ENCODE measurements around the gene TPSAB1.
"Not testable (repeated sequence)": the region's sequence is repeated elsewhere in the genome, so short reads cannot be mapped to it uniquely, and the experiment has no call there.

Gene TPSAB1

DNA sequence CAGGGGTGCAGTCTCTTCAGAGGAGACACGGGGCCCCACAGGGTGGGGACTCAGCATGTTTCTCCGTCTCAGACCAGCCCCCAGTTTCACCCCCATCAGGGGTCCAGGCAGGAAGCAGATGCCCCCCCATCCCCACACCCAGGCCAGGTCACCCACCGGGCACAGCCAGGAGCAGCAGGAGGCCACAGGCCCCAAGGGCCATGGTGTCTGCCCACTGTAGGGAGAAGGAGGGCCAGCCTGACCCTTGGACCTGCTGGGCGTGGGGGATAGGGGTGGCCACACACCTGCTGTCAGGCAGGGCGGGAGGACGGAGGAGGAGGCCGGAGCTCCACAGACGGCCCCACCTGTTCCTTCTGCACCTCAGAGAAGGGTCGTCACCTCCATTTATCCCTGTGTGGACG, 15.5 kb upstream of the TPSAB1 start, which contains the start of gene TPSG1:
TPSG1 (minus strand) TSS at position 218 of the 401 bp plus-strand sequence; CDS start at position 202, 16 bp downstream.
- DNase-seq, result no peak

DNA sequence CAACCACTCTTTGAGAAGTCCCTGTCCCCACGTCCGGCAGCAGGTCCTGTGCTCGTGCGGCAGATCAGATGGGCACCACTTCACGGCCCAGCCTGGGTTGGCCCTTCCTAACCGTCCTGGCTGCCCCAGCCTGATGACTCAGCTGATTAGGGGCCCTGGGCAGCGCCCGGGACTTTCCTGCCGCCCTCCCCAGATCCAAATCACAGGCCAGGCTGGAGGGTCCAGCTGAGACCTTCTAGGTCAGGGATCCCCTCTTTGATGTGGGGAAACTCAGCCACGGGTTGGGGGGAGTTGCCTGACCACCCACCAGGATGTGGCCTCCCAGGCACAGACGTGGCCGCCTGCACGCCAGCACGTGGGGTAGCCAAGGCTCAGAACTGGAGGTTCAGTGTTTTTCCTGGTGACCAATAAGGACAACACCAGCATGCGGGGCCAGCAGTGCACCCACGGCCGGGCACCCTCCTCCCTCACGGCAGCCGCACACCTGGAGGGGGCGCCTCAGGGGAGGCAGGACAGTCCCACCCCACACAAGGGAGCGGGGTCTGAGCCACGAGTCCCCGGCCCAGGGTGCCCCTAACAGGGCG, 14.7 kb upstream of the TPSAB1 start:
- DNase-seq, result not testable (repeated sequence)

DNA sequence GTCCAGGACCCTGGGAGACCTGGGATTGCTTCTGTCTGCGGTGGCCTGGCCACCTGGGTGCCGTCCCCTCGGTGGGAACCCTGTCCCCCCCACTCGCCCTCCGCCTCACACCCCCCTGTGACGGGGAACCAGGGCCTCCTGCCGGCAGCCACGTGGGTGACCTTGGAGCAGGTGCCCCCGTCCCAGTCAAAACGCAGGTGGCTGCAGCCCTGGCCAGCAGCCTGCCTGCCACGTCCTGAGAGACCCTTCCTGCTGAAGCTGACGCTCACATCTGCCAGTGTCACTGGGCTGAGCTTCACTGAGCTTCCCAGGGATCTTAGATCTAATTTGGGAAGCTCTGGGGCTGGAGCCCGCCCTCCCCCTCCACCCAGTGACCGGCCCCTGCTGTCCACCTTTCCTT, 13.8 kb upstream of the TPSAB1 start:
- not testable (repeated sequence) for DNase-seq

DNA sequence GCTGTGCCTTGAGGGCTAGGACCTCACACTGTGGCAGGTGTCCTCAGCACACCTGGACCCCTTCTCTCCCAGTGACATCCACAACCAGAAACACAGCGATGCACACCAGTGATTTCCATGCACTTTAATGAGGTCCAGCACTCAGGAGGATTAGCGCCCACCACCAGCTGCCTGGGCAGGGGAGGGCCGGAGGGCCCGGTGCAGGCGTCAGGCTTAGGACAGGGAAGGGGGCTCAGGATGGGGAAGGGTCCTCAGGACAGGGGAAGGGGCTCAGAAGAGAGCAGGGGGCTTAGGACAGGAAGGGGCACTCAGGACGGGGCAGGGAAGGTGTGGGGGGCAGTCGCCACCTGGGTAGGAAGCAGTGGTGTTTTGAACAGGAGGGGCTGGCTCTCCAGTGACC, 12.3 kb upstream of the TPSAB1 start:
- not testable (repeated sequence) for DNase-seq

DNA sequence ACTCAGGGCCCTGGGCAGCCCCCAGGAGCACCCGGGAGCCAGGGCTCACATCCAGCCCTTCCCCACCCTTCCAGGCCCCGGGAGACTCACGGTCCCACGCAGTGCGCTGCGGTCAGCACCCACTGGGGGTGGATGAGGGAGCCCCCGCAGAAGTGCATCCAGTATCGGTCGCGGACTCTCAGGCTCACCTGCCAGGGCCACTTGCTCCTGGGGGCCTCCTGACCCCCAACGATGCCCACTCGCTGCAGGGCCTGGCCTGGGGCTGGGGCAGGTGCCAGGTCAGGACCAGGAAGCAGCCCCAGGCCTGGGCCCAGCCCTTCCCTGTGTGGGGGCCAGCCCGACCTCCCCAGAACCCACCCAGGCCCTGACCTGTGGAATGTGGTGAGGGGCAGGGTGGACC, 11.0 kb upstream of the TPSAB1 start:
- not testable (repeated sequence) for DNase-seq

DNA sequence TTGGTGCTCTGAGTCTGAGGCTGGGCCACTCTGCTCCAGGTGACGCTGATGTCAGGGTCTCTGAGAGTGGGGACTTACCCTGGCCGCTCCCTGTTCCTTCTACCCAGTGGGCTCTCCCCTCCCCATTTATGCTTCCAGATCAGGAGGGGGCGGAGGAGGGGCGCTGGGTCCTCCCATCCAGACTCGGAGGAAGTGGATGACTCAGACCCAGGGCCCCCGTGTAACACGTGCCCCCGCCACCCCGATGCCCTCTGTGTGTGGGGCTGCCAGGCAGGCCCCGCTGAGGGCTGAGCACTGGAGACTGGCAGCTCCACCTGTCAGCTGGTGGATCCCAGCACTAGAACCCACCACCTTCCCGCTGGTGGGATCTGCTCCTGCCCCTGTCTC, 10.4 kb upstream of the TPSAB1 start, which contains the start of gene TPSB2:
TPSB2 (minus strand) TSS at position 101 of the 387 bp plus-strand sequence. CDS start 233 bp downstream, outside the sequence.
- DNase-seq, result not testable (repeated sequence)

DNA sequence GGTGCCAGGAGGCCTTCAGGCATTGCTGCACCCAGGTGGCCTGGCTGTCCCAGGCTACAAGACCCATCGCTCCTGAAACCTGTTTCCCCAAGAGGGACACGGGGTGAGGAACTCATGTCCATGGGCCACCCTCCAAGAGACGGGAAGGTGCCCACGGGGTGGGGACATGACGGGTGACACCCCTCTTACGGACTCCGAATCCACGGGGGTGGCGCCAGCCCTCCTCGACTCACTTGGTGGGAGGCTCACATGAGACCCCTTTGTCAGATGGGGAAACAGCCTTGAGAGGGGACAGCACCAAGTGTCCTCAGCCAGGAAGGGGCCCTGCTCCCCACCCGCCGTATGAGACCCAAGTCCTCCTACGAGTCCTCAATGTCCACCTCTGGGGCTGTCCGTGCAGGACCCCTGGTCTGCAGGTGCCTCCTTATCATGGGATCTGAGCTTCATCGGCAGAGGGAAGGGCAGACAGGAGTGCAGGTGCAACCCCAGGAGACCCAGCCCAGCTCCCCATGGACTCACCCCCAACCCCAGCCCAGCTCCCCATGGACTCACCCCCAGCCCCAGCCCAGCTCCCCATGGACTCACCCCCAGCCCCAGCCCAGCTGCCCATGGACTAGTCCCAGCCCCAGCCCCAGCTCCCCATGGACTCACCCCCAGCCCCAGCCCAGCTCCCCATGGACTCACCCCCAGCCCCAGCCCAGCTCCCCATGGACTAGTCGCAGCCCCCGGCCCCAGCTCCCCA, 9.9 kb upstream of the TPSAB1 start:
- DNase-seq, result not testable (repeated sequence)

DNA sequence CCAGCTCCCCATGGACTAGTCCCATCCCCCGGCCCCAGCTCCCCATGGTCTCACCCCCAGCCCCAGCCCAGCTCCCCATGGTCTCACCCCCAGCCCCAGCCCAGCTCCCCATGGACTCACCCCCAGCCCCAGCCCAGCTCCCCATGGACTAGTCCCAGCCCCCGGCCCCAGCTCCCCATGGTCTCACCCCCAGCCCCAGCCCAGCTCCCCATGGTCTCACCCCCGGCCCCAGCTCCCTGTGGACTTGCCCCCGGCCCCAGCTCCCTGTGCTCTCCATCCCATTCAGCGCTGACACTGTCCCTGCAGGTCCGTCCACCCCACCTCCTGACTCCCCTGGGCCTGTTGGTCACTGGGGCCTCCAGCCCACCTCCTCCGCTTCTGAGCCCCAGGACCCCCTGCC, 9.2 kb upstream of the TPSAB1 start:
- not testable (repeated sequence) for DNase-seq

DNA sequence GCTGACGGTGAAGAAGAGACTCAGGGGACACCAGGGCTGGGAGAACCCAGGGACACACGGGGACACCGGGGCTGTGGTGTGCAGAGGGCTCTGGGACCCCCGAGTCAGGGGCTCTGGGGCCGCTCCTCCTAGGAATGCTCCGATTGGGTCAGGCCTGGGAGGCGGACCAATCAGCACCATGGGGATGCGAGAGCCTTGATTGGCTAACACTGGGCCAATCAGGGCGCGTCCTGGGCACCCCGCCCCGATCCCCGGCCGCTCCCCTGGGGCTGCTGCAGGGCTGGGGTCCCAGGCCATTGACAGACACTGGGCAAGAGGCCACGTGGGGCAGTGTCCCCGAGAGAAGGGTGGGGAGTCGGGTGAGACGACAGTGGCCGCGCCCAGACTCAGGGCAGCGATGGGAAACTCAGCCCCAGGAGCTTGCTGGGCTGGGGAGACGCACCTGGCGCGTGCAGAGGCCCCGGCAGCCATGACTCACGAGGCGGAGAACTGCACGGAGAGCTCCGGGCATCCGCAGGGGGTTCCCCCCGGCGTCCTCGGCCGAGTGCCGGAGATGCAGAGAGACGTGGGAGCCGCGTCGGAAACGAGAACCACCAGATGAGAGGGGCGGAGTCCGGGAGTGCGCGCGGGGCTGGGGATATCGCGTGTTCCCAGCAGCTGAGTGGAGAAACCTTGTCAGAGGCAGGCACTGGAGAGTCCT, 8.3 kb upstream of the TPSAB1 start:
- not testable (repeated sequence) for DNase-seq

DNA sequence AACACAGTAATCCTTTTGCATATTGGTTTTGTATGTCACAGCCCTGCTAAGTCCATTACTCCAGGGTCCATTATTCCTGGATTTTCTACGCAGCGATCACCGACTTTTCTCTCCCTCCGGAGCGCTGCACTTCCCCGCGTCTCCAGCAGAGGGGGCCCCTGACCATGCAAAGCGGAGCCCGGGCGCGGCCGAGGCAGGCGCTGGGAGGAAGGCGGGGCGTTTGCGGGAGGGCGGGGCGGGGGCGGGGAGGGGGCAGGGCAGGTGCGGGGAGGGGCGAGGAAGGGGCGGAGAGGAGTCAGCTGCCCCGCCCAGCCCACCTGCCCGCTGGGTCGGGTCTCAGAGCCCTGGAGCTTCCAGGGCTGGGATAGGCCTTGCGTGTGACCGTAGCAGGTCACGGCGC, 3.8 kb upstream of the TPSAB1 start:
- not testable (repeated sequence) for DNase-seq

DNA sequence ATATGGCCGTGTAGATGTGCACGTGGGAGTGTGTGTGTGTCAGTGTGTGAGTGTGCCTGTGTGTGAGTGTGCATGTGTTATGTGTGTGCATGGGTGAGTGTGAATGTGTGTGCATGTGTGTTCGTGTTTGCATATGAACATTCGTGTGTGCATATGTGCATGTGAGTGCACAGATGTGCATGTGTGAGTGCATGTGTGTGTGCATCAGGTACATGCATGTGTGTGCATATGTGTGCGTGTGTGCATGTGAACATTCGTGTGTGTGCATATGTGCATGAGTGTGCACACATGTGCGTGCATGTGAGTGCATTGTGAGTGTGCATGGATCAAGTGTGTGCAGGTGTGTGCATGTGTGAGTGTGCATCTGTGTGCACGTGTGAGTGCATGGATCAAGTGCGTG, 2.5 kb upstream of the TPSAB1 start:
- no peak for DNase-seq

DNA sequence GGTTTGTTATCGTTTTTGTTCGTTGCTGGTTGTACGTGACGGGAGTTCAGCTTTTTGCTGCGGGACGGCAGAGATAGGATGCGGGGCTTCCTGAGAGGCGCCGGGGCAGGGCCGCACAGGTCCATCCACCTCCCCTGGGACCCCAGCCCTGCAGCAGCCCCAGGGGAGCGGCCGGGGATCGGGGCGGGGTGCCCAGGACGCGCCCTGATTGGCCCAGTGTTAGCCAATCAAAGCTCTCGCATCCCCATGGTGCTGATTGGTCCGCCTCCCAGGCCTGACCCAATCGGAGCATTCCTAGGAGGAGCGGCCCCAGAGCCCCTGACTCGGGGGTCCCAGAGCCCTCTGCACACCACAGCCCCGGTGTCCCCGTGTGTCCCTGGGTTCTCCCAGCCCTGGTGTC, 1.6 kb upstream of the TPSAB1 start:
- DNase-seq, result not testable (repeated sequence)

DNA sequence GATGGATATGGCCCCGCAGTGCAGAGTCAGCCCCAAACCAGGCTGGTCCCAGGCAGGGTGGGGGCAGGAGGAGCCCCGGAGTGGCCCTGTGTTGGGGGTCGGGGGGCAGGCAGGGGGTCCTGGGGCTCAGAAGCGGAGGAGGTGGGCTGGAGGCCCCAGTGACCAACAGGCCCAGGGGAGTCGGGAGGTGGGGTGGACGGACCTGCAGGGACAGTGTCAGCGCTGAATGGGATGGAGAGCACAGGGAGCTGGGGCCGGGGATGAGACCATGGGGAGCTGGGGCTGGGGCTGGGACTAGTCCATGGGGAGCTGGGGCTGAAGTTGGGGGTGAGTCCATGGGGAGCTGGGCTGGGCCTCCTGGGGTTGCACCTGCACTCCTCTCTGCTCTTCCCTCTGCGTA, 930 bp upstream of the TPSAB1 start:
- not testable (repeated sequence) for DNase-seq

DNA sequence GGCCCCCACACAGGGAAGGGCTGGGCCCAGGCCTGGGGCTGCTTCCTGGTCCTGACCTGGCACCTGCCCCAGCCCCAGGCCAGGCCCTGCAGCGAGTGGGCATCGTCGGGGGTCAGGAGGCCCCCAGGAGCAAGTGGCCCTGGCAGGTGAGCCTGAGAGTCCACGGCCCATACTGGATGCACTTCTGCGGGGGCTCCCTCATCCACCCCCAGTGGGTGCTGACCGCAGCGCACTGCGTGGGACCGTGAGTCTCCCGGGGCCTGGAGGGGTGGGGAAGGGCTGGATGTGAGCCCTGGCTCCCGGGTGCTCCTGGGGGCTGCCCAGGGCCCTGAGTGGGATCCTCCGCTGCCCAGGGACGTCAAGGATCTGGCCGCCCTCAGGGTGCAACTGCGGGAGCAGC, 576 bp downstream of the TPSAB1 start:
- DNase-seq, result not testable (repeated sequence)

DNA sequence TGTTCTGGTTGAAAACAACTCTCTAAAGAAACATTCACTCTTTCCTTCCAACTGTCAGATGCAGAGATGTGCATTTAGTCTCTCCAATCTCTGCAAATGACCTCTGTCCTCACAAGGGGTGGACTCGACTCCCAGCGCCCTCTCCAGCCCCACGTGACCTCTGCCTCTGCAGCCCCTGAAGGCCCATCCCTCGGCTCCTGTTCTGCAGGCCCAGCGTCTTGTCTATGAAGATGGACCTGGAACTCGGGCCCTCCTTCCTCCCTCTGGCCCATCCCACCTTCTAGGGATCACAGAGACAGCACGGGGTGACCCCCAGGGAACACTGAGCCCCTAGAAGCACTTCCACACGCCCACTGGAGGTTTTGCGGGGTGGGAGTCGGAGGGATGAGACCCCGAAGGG, 2.9 kb downstream of the TPSAB1 start:
- DNase-seq, result not testable (repeated sequence)

DNA sequence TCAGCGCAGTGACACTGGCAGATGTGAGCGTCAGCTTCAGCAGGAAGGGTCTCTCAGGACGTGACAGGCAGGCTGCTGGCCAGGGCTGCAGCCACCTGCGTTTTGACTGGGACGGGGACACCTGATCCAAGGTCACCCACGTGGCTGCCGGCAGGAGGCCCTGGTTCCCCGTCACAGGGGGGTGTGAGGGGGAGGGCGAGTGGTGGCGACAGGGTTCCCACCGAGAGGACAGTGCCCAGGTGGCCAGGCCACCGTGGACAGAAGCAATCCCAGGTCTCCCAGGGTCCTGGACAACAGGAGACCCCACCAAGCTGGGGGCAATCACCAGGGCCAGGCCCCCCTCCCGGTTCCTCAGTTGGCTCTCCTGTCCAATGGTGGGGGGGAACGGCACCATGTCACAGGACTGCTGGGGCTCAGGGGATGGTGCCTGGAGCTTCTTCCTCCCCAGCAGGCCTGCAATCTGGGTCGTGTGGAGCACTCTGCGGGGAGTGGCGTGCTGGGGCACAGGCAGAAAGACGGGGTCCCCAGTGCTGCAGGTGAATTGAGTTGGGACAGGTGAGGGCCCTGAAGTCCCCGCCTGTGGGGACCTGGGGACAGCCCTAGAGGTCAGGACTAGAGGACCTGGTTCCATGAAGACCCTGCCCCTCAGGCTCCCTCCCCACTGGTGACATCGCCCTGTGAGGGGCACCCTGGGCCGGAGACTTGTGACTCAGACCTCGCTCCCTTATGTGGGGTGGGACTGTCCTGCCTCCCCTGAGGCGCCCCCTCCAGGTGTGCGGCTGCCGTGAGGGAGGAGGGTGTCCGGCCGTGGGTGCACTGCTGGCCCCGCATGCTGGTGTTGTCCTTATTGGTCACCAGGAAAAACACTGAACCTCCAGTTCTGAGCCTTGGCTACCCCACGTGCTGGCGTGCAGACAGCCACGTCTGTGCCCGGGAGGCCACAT, 3.7 kb downstream of the TPSAB1 start:
- DNase-seq, result not testable (repeated sequence)

DNA sequence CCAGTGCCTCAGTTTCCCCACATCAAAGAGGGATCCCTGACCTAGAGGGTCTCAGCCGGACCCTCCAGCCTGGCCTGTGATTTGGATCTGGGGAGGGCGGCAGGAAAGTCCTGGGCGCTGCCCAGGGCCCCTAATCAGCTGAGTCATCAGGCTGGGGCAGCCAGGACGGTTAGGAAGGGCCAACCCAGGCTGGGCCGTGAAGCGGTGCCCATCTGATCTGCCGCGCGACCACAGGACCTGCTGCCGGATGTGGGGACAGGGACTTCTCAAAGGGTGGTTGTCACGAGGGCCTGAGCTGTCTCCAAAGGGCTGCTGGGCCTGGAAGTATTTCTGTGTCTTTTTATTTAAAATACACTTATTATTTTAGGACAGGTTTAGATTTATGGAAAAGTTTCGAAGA, 4.4 kb downstream of the TPSAB1 start:
- no peak for DNase-seq

DNA sequence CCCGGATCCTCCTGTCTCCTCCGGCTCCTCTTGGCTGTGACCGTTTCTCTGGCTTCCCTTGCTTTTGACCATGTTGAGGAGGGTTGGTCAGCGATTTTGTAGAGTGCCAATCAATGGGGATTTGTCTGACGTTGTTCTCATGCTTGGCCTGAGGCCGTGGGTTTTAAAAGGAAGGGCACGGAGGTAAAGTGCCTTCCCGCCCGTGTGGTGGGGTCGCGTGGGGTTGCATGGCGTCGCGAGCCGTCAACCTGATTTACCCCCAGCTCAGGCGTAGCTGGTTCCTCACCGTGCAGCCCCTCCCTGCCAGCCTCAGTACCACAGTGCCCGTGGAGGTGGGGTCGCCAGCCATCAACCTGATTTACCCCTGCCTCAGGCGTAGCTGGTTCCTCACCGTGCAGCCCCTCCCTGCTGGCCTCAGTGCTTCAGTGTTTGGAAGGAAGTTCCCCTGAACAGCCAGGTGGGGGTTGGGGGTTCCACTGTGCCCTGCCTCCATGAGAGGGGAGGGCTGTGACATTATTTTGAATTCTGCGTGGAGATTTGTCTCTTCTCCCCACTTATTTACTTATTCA, 5.0 kb downstream of the TPSAB1 start:
- DNase-seq, result no peak

DNA sequence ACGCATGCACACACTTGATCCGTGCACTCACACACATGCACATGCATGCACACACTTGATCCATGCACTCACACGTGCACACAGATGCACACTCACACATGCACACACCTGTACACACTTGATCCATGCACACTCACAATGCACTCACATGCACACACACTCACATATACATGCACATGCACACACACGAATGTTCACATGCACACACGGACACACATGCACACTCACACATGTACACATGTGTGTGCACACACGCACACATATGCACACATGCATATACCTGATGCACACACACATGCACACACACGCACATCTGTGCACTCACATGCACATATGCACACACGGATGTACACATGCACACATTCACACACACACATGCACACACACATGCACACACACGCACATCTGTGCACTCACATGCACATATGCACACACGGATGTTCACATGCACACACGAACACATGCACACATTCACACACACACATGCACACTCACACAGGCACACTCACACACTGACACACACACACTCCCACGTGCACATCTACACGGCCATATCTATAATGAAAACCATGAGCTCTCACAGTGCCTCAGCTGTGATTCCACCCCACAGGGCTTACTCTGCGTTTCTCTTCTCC, 7.5 kb downstream of the TPSAB1 start:
- DNase-seq, result not testable (repeated sequence)

DNA sequence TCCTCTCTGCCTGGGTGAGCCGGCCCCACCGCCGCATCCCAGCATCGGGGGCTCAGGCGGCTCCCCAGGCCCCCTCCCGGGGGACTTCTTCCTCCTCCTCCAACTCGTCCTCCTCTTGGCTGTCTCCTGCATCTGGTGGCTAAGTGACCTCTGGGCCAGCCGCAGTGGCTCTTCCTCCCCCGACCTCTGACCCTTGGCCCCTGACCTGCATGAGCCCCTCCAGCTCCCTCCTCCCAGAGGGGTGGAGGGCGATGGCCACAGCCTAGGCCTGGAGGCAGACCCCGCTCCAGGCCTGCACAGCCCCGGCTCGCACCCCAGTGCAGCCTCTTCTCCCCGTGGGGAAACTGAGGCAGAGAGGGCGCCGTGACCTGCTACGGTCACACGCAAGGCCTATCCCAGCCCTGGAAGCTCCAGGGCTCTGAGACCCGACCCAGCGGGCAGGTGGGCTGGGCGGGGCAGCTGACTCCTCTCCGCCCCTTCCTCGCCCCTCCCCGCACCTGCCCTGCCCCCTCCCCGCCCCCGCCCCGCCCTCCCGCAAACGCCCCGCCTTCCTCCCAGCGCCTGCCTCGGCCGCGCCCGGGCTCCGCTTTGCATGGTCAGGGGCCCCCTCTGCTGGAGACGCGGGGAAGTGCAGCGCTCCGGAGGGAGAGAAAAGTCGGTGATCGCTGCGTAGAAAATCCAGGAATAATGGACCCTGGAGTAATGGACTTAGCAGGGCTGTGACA, 8.7 kb downstream of the TPSAB1 start:
- not testable (repeated sequence) for DNase-seq
